Endodermal cell (in vitro differentiated cells): Measurements from ENCODE around the gene CLEC4F. TPM values are rescaled to one million over a fixed set of nuclear protein-coding genes. Genes with fewer than 3 reads are reported as not detected.

Experiments
- DNase-seq: peaks from one replicate; pipeline ENCODE4 v3.0.0-alpha.2; 2017
- H3K27ac ChIP-seq: 2 replicates; pipeline ENCODE4 v1.5.1; 2013; ENCODE audit warnings: mild to moderate bottlenecking, low read depth, low read length, moderate library complexity
- H3K27me3 ChIP-seq: 2 replicates; pipeline ENCODE4 v1.6.1; 2013; ENCODE audit warnings: mild to moderate bottlenecking, low read length, moderate library complexity; ENCODE audit not compliant: insufficient read depth, control insufficient read depth, poor library complexity, severe bottlenecking
- H3K36me3 ChIP-seq: 2 replicates; pipeline ENCODE4 v1.7.0; 2013; ENCODE audit warnings: mild to moderate bottlenecking, low read length, moderate library complexity; ENCODE audit not compliant: control insufficient read depth, insufficient read depth
- H3K4me1 ChIP-seq: one replicate; pipeline ENCODE4 v1.7.0; 2013; ENCODE audit warnings: low read length; ENCODE audit not compliant: control insufficient read depth, insufficient read depth
- H3K4me3 ChIP-seq: 2 replicates; pipeline ENCODE4 v1.5.1; 2013; ENCODE audit warnings: mild to moderate bottlenecking, low read length, moderate library complexity
- H3K9ac ChIP-seq: 2 replicates; pipeline ENCODE4 v1.6.1; 2013; ENCODE audit warnings: mild to moderate bottlenecking, low read length, moderate library complexity; ENCODE audit not compliant: poor library complexity, severe bottlenecking; ENCODE audit errors: extremely low read depth
- H3K9me3 ChIP-seq: 2 replicates; pipeline ENCODE4 v1.6.1; 2013; ENCODE audit warnings: mild to moderate bottlenecking, low read length, moderate library complexity; ENCODE audit not compliant: control insufficient read depth
- H3K27ac Mint-ChIP-seq: 2 replicates; pipeline ENCODE4 v1.8.0; 2020; ENCODE audit warnings: mixed read lengths
- H3K27me3 Mint-ChIP-seq: 2 replicates; pipeline ENCODE4 v1.8.0; 2021; ENCODE audit warnings: mild to moderate bottlenecking, mixed read lengths; ENCODE audit not compliant: insufficient read depth
- H3K36me3 Mint-ChIP-seq: 2 replicates; pipeline ENCODE4 v1.8.0; 2020; ENCODE audit warnings: low read depth, mixed read lengths
- H3K4me1 Mint-ChIP-seq: 2 replicates; pipeline ENCODE4 v1.8.0; 2020; ENCODE audit warnings: mixed read lengths
- H3K4me3 Mint-ChIP-seq: 2 replicates; pipeline ENCODE4 v1.8.0; 2020; ENCODE audit warnings: mild to moderate bottlenecking, moderate library complexity, mixed read lengths
- H3K9me3 Mint-ChIP-seq: 2 replicates; pipeline ENCODE4 v1.8.0; 2020; ENCODE audit warnings: mild to moderate bottlenecking, mixed read lengths
- CTCF ChIP-seq: fragments of 200-600 bp; sonication (generic); conservative IDR thresholded peaks from 2 replicates; pipeline ENCODE4 v1.5.0; 2021; ENCODE audit warnings: antibody characterized with exemption, mild to moderate bottlenecking
- WGBS, 2 experiments: methylation state at CpG; one replicate each; pipeline versions ENCODE4 v1.1.5 to v1.1.7; 2013; ENCODE audit warnings: missing lambda C conversion rate in 2 of 2, mixed read lengths in 1 of 2; ENCODE audit not compliant: insufficient coverage in 1 of 2, insufficient read length in 1 of 2; 5-methylcytosine and 5-hydroxymethylcytosine counted together
- total RNA-seq, 2 donors: library from RNA; stranded (reverse); fragmentation: NEBNext Ultra II Directional in 1 of 2; extraction: Animal tissue kit (Norgen Biotek cat#: 25700) in 1 of 2; gene quantifications; 2 replicates in 1 of 2; 3 replicates in 1 of 2; pipeline ENCODE4 v1.2.1, GENCODE V29; 2021

Gene CLEC4F
- total RNA-seq, 2 donors from 2014 or later = not detected

DNA sequence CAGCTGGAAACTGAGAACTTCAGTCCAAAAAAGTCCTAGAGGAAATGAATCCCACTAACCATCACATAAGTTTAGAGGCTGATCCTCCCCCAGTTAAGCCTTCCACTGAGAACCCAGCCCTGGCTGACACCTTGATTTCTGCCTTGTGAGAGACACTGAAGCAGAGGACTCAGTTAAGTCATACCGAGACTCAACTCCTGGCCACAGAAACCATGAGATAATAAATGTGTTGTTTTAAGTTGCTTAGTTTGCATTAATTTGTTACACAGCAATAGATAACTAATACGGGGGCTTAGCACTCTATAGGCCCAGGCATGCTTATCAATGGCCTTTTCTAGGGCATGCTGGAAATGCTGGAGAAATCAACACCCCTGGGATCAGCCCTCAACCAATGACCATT, 49.0 kb downstream of the CLEC4F start:
- H3K9ac ChIP-seq = no peak overlapping the region
- peaks cover 13% of the 10 kb centered on the region for H3K4me1 Mint-ChIP-seq
- no peak overlapping the region for H3K27ac ChIP-seq
- H3K27ac Mint-ChIP-seq = no peak overlapping the region
- H3K36me3 ChIP-seq = no peaks in the 10 kb centered on the region
- no peaks in the 10 kb centered on the region for H3K9me3 Mint-ChIP-seq
- H3K36me3 Mint-ChIP-seq = no peaks in the 10 kb centered on the region
- H3K9me3 ChIP-seq = no peaks in the 10 kb centered on the region
- H3K4me3 Mint-ChIP-seq = no peak overlapping the region
- H3K4me1 ChIP-seq = no peaks in the 10 kb centered on the region
- H3K27me3 Mint-ChIP-seq = peaks cover 40% of the 10 kb centered on the region
- H3K4me3 ChIP-seq = no peak overlapping the region
- DNase-seq = no peak
- no peak for TF ChIP-seq CTCF
- WGBS, 2 experiments = 83 to 97% methylated on average over 1 to 2 of the region's 2 CpGs
- peaks cover 21% of the 10 kb centered on the region for H3K27me3 ChIP-seq

- no peaks in the 10 kb centered on the region for H3K9me3 Mint-ChIP-seq
- H3K9ac ChIP-seq = no peak overlapping the region
- no peak overlapping the region for H3K4me3 Mint-ChIP-seq
- H3K27ac Mint-ChIP-seq = peak overlapping the region; percentile 71
- no peak overlapping the region for H3K27ac ChIP-seq
- no peak for TF ChIP-seq CTCF
- H3K36me3 Mint-ChIP-seq = no peaks in the 10 kb centered on the region
- peaks cover 17% of the 10 kb centered on the region for H3K4me1 Mint-ChIP-seq
- H3K36me3 ChIP-seq = no peaks in the 10 kb centered on the region
- H3K9me3 ChIP-seq = no peaks in the 10 kb centered on the region
- DNase-seq = peak; percentile 54
- peaks cover 25% of the 10 kb centered on the region for H3K27me3 Mint-ChIP-seq
- WGBS, 2 experiments = 70 to 75% methylated on average over 1 to 2 of the region's 2 CpGs
- no peaks in the 10 kb centered on the region for H3K4me1 ChIP-seq
- H3K4me3 ChIP-seq = no peak overlapping the region
- peaks cover 27% of the 10 kb centered on the region for H3K27me3 ChIP-seq
Observed at GRCh38 chr2:70769450-70769849, 50.9 kb downstream of the CLEC4F start.

- H3K27ac ChIP-seq = peak overlapping the region; percentile 63
- H3K36me3 Mint-ChIP-seq = no peaks in the 10 kb centered on the region
- no peaks in the 10 kb centered on the region for H3K9me3 Mint-ChIP-seq
- H3K4me3 Mint-ChIP-seq = peak overlapping the region; percentile 74
- H3K4me3 ChIP-seq = no peak overlapping the region
- H3K4me1 ChIP-seq = no peaks in the 10 kb centered on the region
- WGBS, 2 experiments = 52 to 60% methylated on average over 3 to 6 of the region's 7 CpGs
- no peaks in the 10 kb centered on the region for H3K9me3 ChIP-seq
- H3K27ac Mint-ChIP-seq = peak overlapping the region; percentile 53
- H3K9ac ChIP-seq = no peak overlapping the region
- H3K27me3 Mint-ChIP-seq = peaks cover 21% of the 10 kb centered on the region
- H3K36me3 ChIP-seq = no peaks in the 10 kb centered on the region
- peaks cover 20% of the 10 kb centered on the region for H3K4me1 Mint-ChIP-seq
- TF ChIP-seq CTCF = no peak
- H3K27me3 ChIP-seq = peaks cover 27% of the 10 kb centered on the region
- DNase-seq = peak; percentile 61
Observed at GRCh38 chr2:70768590-70769085, 51.8 kb downstream of the CLEC4F start.
